Gastrocnemius medialis (tissue), 4 donors: ENCODE measurements around the gene SPATA6L. TPM values are rescaled to one million over a fixed set of nuclear protein-coding genes. Genes with fewer than 3 reads are reported as not detected.

Experiments
- ATAC-seq, 2 donors: fragments of 150-250 bp; one replicate each; pipeline ENCODE4 v1.9.1; 2016
- DNase-seq, 2 donors: peaks; one replicate each; pipeline ENCODE4 v3.0.0-alpha.2; 2019
- H3K27ac ChIP-seq, 4 donors: fragments of 200-600 bp; sonication (generic); 1 replicate in 1 of 4; 2 replicates in 3 of 4; pipeline ENCODE4 v1.5.1; 2016 to 2018; ENCODE audit warnings: mild to moderate bottlenecking in 2 of 4, moderate library complexity in 1 of 4
- H3K27me3 ChIP-seq, 3 donors: fragments of 200-600 bp; sonication (generic) in 2 of 3; 1 replicate in 1 of 3; 2 replicates in 2 of 3; pipeline versions ENCODE4 v1.5.1 to v1.6.0; 2016 to 2019; ENCODE audit warnings: mild to moderate bottlenecking in 1 of 3, moderate library complexity in 1 of 3
- H3K36me3 ChIP-seq, 2 donors: fragments of 200-600 bp; sonication (generic) in 1 of 2; one replicate each; pipeline ENCODE4 v1.5.1; 2017 to 2018
- H3K4me1 ChIP-seq, 2 donors: fragments of 200-600 bp; sonication (generic) in 1 of 2; one replicate each; pipeline ENCODE4 v1.5.1; 2016 to 2017; ENCODE audit warnings: mild to moderate bottlenecking in 2 of 2
- H3K4me3 ChIP-seq, 4 donors: fragments of 200-600 bp; sonication (generic) in 3 of 4; 1 replicate in 1 of 4; 2 replicates in 3 of 4; pipeline ENCODE4 v1.5.1; 2016 to 2019; ENCODE audit warnings: mild to moderate bottlenecking in 2 of 4
- H3K9me3 ChIP-seq, 3 donors: fragments of 200-600 bp; sonication (generic) in 2 of 3; 1 replicate in 1 of 3; 2 replicates in 2 of 3; pipeline ENCODE4 v1.5.1; 2016 to 2019
- CTCF ChIP-seq, 5 experiments: fragments of 450-650 bp in 3 of 5; fragments of 200-600 bp in 2 of 5; sonication (generic) in 2 of 5; IDR thresholded peaks in 4 of 5; conservative IDR thresholded peaks in 1 of 5; 1 replicate in 4 of 5; 2 replicates in 1 of 5; pipeline ENCODE4 v1.5.1; 2016 to 2019; ENCODE audit warnings: antibody characterized with exemption in 5 of 5, mild to moderate bottlenecking in 3 of 5, moderate library complexity in 3 of 5
- POLR2A ChIP-seq, 2 donors: fragments of 450-650 bp; IDR thresholded peaks; one replicate each; pipeline ENCODE4 v1.6.1; 2017; ENCODE audit warnings: antibody characterized with exemption in 2 of 2, mild to moderate bottlenecking in 2 of 2, moderate library complexity in 2 of 2
- in situ Hi-C, 4 donors: fragments of 200-750 bp; cut with MboI; loops; one replicate each; pipeline versions ENCODE4 v1.15.0 to v1.8.0; 2017; ENCODE audit warnings: low sequenced_read_pairs in 4 of 4
- intact Hi-C: fragments of 100-400 bp; cut with DNase I; formaldehyde crosslinking; loops from one replicate; pipeline ENCODE4 v1.15.1; 2023; ENCODE audit warnings: low total_unique reads
- total RNA-seq, 4 donors: library from RNA; depleted of rRNA; stranded (reverse); fragments of >200 nt; gene quantifications; one replicate each; pipeline versions ENCODE4 v1.1.0 to v1.2.3, GENCODE V29; 2016

Gene SPATA6L
- total RNA-seq, 4 donors from 2014 or later = 0.39 to 0.44 TPM; not detected in 2

- intact Hi-C loops = loop anchor here (5.0 kb wide), 1 partner anchor 66 kb away; the partner anchor contains the start of gene SLC1A1
Observed at GRCh38 chr9:4558371-4558998, 107.8 kb downstream of the SPATA6L start.

GRCh38 chr9:4555236-4555635 is 111.0 kb downstream of the SPATA6L start:
- Histone ChIP-seq H3K4me3 (no peak overlapping the region), H3K27me3 (no peaks in the 10 kb centered on the region), H3K36me3 (no peaks in the 10 kb centered on the region), H3K27ac (peak overlapping the region; percentile 36 to 73 (median 50)), H3K9me3 (no peaks in the 10 kb centered on the region), H3K4me1 (peaks cover 20 to 21% of the 10 kb centered on the region in 2 donors)
- TF ChIP-seq CTCF (IDR thresholded peaks at IDR 0.05 in 4 of 5, conservative IDR thresholded peaks at IDR 0.05 in 1 of 5) (no peak), POLR2A (IDR thresholded peaks at IDR 0.05) (no peak)
- DNase-seq (no peak), ATAC-seq (peak; percentile 31 to 37)
- intact Hi-C loops = loop anchor here (5.0 kb wide), 1 partner anchor 63 kb away; the partner anchor contains the start of gene SLC1A1
- in situ Hi-C loops = no loop called here

More at GRCh38 chr9:4558371-4558998, 107.8 kb downstream of the SPATA6L start:
- in situ Hi-C loops = no loop called here
- TF ChIP-seq CTCF (IDR thresholded peaks at IDR 0.05 in 4 of 5, conservative IDR thresholded peaks at IDR 0.05 in 1 of 5) = no peak
- Histone ChIP-seq H3K27ac (peak overlapping the region in 1 of 4 donors; percentile 41), H3K27me3 (no peaks in the 10 kb centered on the region), H3K9me3 (no peaks in the 10 kb centered on the region), H3K4me1 (peaks cover 14 to 20% of the 10 kb centered on the region in 2 donors), H3K36me3 (no peaks in the 10 kb centered on the region), H3K4me3 (no peak overlapping the region)
- DNase-seq (no peak), ATAC-seq (peak; percentile 83 to 87)

- TF ChIP-seq POLR2A (IDR thresholded peaks at IDR 0.05) (no peak), CTCF (IDR thresholded peaks at IDR 0.05 in 4 of 5, conservative IDR thresholded peaks at IDR 0.05 in 1 of 5) (no peak)
- no peaks in the 10 kb centered on the region for H3K36me3 ChIP-seq
- no peak for DNase-seq
- no peak overlapping the region for H3K4me3 ChIP-seq
- peaks cover 13 to 19% of the 10 kb centered on the region in 2 donors for H3K4me1 ChIP-seq
- intact Hi-C loops (no loop called here), in situ Hi-C loops (no loop called here)
- ATAC-seq = peak; percentile 72
- H3K9me3 ChIP-seq = no peaks in the 10 kb centered on the region
- no peaks in the 10 kb centered on the region for H3K27me3 ChIP-seq
- peak overlapping the region; percentile 54 to 73 (median 60) for H3K27ac ChIP-seq
Observed at GRCh38 chr9:4553951-4554381, 112.3 kb downstream of the SPATA6L start.

GRCh38 chr9:4550777-4551484 is 115.3 kb downstream of the SPATA6L start:
- ATAC-seq (no peak), DNase-seq (no peak)
- H3K9me3 ChIP-seq = no peaks in the 10 kb centered on the region
- H3K27ac ChIP-seq = peak overlapping the region in 3 of 4 donors; percentile 30 to 53 (median 33)
- in situ Hi-C loops (no loop called here), intact Hi-C loops (no loop called here)
- no peak overlapping the region for H3K4me3 ChIP-seq
- TF ChIP-seq POLR2A (IDR thresholded peaks at IDR 0.05) (no peak), CTCF (IDR thresholded peaks at IDR 0.05 in 4 of 5, conservative IDR thresholded peaks at IDR 0.05 in 1 of 5) (no peak)
- no peaks in the 10 kb centered on the region for H3K36me3 ChIP-seq
- H3K27me3 ChIP-seq = no peaks in the 10 kb centered on the region
- H3K4me1 ChIP-seq = peaks cover 10 to 20% of the 10 kb centered on the region in 2 donors
